Thymus (tissue), 11 donors: ENCODE measurements around the gene PDSS2. TPM values are rescaled to one million over a fixed set of nuclear protein-coding genes. Genes with fewer than 3 reads are reported as not detected.

Experiments used
- DNase-seq, 9 donors: peaks; one replicate each; pipeline ENCODE4 v3.0.0-alpha.2; 2013; ENCODE audit warnings: low spot score in 9 of 9, low read depth in 6 of 9, missing footprints in 1 of 9
- H3K27ac ChIP-seq, 2 donors: one replicate each; pipeline ENCODE4 v1.5.1; 2013; ENCODE audit warnings: control low read depth in 1 of 2, low read depth in 1 of 2, low read length in 1 of 2, mild to moderate bottlenecking in 1 of 2, moderate library complexity in 1 of 2
- H3K27me3 ChIP-seq, 2 donors: one replicate each; pipeline ENCODE4 v1.5.1; 2013; ENCODE audit warnings: low read length in 1 of 2; ENCODE audit not compliant: control insufficient read depth in 2 of 2, insufficient read depth in 1 of 2
- H3K36me3 ChIP-seq, 2 donors: one replicate each; pipeline ENCODE4 v1.5.1; 2013; ENCODE audit warnings: low read length in 1 of 2, mild to moderate bottlenecking in 1 of 2, moderate library complexity in 1 of 2; ENCODE audit not compliant: control insufficient read depth in 2 of 2, insufficient read depth in 2 of 2
- H3K4me1 ChIP-seq, 2 donors: one replicate each; pipeline ENCODE4 v1.5.1; 2013; ENCODE audit warnings: low read length in 2 of 2; ENCODE audit not compliant: control insufficient read depth in 2 of 2, insufficient read depth in 2 of 2
- H3K4me3 ChIP-seq, 2 donors: one replicate each; pipeline ENCODE4 v1.5.1; 2013; ENCODE audit warnings: low read length in 2 of 2, control low read depth in 1 of 2, mild to moderate bottlenecking in 1 of 2
- H3K9me3 ChIP-seq, 2 donors: one replicate each; pipeline ENCODE4 v1.5.1; 2013; ENCODE audit warnings: low read length in 1 of 2, mild to moderate bottlenecking in 1 of 2; ENCODE audit not compliant: control insufficient read depth in 2 of 2, insufficient read depth in 1 of 2
- WGBS: extraction: QIAGEN DNeasy Blood & Tissue Kit; methylation state at CpG from one replicate; pipeline ENCODE4 v1.1.7; 2013; 5-methylcytosine and 5-hydroxymethylcytosine counted together
- polyA plus RNA-seq: library from polyadenylated mRNA; stranded (reverse); fragments of 200-250 nt; gene quantifications from one replicate; pipeline ENCODE4 v1.2.3, GENCODE V29; 2013
- total RNA-seq: library from RNA; stranded (reverse); fragments of 120-200 nt; gene quantifications from one replicate; pipeline ENCODE4 v1.2.4, GENCODE V29; 2013
- donor health status: healthy.

PDSS2 gene
- total and polyA plus RNA-seq, 2 donors: 5.2 to 9.8 TPM

GRCh38 chr6:107128577-107128976 is 330.8 kb downstream of the PDSS2 start:
- no peak overlapping the region for H3K4me3 ChIP-seq
- no peak for DNase-seq
- H3K36me3 ChIP-seq: no peaks in the 10 kb centered on the region
- H3K27ac ChIP-seq: no peak overlapping the region
- H3K4me1 ChIP-seq: no peaks in the 10 kb centered on the region
- no peaks in the 10 kb centered on the region for H3K9me3 ChIP-seq
- 83% methylated on average over 2 of the region's 2 CpGs for WGBS
- H3K27me3 ChIP-seq: no peaks in the 10 kb centered on the region

- H3K4me1 ChIP-seq: no peaks in the 10 kb centered on the region
- no peak for DNase-seq
- H3K4me3 ChIP-seq: no peak overlapping the region
- H3K27ac ChIP-seq: no peak overlapping the region
- H3K9me3 ChIP-seq: no peaks in the 10 kb centered on the region
- H3K27me3 ChIP-seq: no peaks in the 10 kb centered on the region
- H3K36me3 ChIP-seq: no peaks in the 10 kb centered on the region
- 97% methylated on average over 1 of the region's 1 CpG for WGBS
Measured at GRCh38 chr6:107128175-107128574, 331.2 kb downstream of the PDSS2 start.

GRCh38 chr6:107125771-107126170 is 333.6 kb downstream of the PDSS2 start:
- no peaks in the 10 kb centered on the region for H3K9me3 ChIP-seq
- H3K27me3 ChIP-seq: no peaks in the 10 kb centered on the region
- DNase-seq: no peak
- no peak overlapping the region for H3K27ac ChIP-seq
- 97% methylated on average over 5 of the region's 5 CpGs for WGBS
- H3K4me1 ChIP-seq: no peaks in the 10 kb centered on the region
- H3K36me3 ChIP-seq: no peaks in the 10 kb centered on the region
- no peak overlapping the region for H3K4me3 ChIP-seq

- 70% methylated on average over 4 of the region's 4 CpGs for WGBS
Measured at GRCh38 chr6:107124934-107125348, 334.4 kb downstream of the PDSS2 start.

GRCh38 chr6:107123501-107123900 is 335.9 kb downstream of the PDSS2 start:
- WGBS: 86% methylated on average over 6 of the region's 6 CpGs
- DNase-seq: no peak
- H3K27me3 ChIP-seq: no peaks in the 10 kb centered on the region
- H3K4me1 ChIP-seq: peaks cover 0 to 4% of the 10 kb centered on the region in 2 donors
- no peaks in the 10 kb centered on the region for H3K36me3 ChIP-seq
- H3K4me3 ChIP-seq: no peak overlapping the region
- no peaks in the 10 kb centered on the region for H3K9me3 ChIP-seq
- no peak overlapping the region for H3K27ac ChIP-seq

More at GRCh38 chr6:107124934-107125348, 334.4 kb downstream of the PDSS2 start:
- Histone ChIP-seq H3K27ac (no peak overlapping the region), H3K9me3 (no peaks in the 10 kb centered on the region), H3K36me3 (no peaks in the 10 kb centered on the region), H3K27me3 (no peaks in the 10 kb centered on the region), H3K4me3 (no peak overlapping the region), H3K4me1 (no peaks in the 10 kb centered on the region)
- DNase-seq: no peak

- 95% methylated on average over 4 of the region's 4 CpGs for WGBS
- Histone ChIP-seq H3K27ac (no peak overlapping the region), H3K27me3 (no peaks in the 10 kb centered on the region), H3K4me1 (peaks cover 0 to 4% of the 10 kb centered on the region in 2 donors), H3K9me3 (no peaks in the 10 kb centered on the region), H3K36me3 (no peaks in the 10 kb centered on the region), H3K4me3 (no peak overlapping the region)
- DNase-seq: no peak
Measured at GRCh38 chr6:107122748-107123147, 336.6 kb downstream of the PDSS2 start.

GRCh38 chr6:107121964-107122495 is 337.3 kb downstream of the PDSS2 start:
- no peak for DNase-seq

GRCh38 chr6:107121266-107121665 is 338.1 kb downstream of the PDSS2 start:
- WGBS: 95% methylated on average over 6 of the region's 6 CpGs

More at GRCh38 chr6:107121964-107122495, 337.3 kb downstream of the PDSS2 start:
- no peak overlapping the region for H3K4me3 ChIP-seq
- no peaks in the 10 kb centered on the region for H3K9me3 ChIP-seq
- H3K27ac ChIP-seq: no peak overlapping the region
- peaks cover 0 to 4% of the 10 kb centered on the region in 2 donors for H3K4me1 ChIP-seq
- no peaks in the 10 kb centered on the region for H3K27me3 ChIP-seq
- 91% methylated on average over 8 of the region's 8 CpGs for WGBS
- no peaks in the 10 kb centered on the region for H3K36me3 ChIP-seq

GRCh38 chr6:107120404-107120803 is 339.0 kb downstream of the PDSS2 start:
- WGBS: 81% methylated on average over 4 of the region's 4 CpGs
- Histone ChIP-seq H3K36me3 (no peaks in the 10 kb centered on the region), H3K9me3 (no peaks in the 10 kb centered on the region), H3K27ac (no peak overlapping the region), H3K4me3 (no peak overlapping the region), H3K27me3 (peaks cover 0 to 13% of the 10 kb centered on the region in 2 donors), H3K4me1 (peaks cover 5 to 17% of the 10 kb centered on the region in 2 donors)
- DNase-seq: no peak

More at GRCh38 chr6:107121266-107121665, 338.1 kb downstream of the PDSS2 start:
- Histone ChIP-seq H3K4me1 (peaks cover 5 to 10% of the 10 kb centered on the region in 2 donors), H3K27me3 (peaks cover 0 to 4% of the 10 kb centered on the region in 2 donors), H3K4me3 (no peak overlapping the region), H3K36me3 (no peaks in the 10 kb centered on the region), H3K9me3 (no peaks in the 10 kb centered on the region), H3K27ac (no peak overlapping the region)
- DNase-seq: no peak
